ENCODE measurements around the gene ACOD1.

DNA sequence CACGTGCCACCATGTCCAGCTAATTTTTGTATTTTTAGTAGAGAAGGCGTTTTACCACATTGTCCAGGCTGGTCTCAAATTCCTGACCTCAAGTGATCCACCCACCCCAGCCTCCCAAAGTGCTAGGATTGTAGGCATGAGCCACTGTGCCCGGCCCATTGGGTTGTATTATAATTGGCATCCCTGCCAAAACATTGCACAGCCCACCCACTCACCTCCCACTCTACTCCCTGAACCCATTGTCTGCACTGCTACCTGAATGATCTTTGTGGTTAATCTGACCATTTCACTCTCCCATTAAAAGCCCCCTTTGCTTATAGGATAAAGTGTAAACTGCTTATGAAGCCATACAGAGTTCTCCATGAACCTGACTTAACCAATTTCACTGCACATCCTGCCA, 35.8 kb upstream of the ACOD1 start:
- TF ChIP-seq, protein P1, sequence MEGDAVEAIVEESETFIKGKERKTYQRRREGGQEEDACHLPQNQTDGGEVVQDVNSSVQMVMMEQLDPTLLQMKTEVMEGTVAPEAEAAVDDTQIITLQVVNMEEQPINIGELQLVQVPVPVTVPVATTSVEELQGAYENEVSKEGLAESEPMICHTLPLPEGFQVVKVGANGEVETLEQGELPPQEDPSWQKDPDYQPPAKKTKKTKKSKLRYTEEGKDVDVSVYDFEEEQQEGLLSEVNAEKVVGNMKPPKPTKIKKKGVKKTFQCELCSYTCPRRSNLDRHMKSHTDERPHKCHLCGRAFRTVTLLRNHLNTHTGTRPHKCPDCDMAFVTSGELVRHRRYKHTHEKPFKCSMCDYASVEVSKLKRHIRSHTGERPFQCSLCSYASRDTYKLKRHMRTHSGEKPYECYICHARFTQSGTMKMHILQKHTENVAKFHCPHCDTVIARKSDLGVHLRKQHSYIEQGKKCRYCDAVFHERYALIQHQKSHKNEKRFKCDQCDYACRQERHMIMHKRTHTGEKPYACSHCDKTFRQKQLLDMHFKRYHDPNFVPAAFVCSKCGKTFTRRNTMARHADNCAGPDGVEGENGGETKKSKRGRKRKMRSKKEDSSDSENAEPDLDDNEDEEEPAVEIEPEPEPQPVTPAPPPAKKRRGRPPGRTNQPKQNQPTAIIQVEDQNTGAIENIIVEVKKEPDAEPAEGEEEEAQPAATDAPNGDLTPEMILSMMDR (IDR thresholded peaks at IDR 0.05; ENCODE audit: low read depth, low read length, poor library complexity, severe bottlenecking) = no peak
- no peak for TF ChIP-seq EZH2phosphoT487 (IDR thresholded peaks at IDR 0.05; ENCODE audit: borderline replicate concordance, low read length)
